HG02798 (cell line): ENCODE data around the gene MBD4.

ENCODE experiments used
- ATAC-seq: cut with Tn5 transposase; IDR thresholded peaks from one replicate; pipeline ENCODE4 v1.9.1; 2021; ENCODE audit warnings: mild to moderate bottlenecking; ENCODE audit not compliant: unreplicated experiment, poor library complexity

Gene MBD4

DNA sequence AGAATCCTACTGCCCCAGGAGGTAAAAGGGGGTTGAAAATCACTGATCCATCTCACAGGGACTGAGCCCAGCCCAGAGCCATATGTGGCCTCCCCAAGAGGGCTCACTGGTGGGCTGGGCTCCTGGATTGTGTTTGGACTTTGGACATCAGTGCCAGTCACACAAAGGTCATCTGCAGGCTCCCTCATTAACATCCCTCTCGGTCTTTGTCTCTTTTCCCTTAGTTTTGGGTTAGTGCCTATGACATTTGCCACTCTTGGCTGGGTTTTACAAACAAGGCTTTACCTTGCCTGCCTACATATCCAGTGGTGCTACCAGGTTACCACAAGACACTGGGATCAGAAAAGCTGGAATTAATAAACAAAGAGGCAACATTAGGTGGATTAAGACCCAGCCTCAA, 28.2 kb upstream of the MBD4 start:
- ATAC-seq = no peak

DNA sequence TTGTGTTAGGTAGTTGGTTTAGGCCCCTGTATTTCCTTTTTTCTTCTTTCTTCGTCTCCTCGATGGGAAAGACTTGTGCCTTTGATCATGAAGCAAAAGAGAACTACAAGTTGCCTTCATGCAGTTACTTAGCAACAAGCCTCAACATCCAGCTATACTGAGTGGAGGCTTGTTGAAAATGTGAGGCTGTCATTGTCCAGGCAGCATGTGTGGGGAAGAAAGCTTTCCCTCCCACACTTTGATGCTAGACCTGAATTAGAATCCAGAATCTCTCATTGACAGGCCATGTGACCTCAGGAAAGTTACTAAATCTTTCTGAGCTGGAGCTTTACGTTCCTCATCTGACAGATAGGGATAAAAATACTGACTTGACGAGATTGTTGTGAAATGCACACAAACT, 24.0 kb upstream of the MBD4 start:
- ATAC-seq = no peak

DNA sequence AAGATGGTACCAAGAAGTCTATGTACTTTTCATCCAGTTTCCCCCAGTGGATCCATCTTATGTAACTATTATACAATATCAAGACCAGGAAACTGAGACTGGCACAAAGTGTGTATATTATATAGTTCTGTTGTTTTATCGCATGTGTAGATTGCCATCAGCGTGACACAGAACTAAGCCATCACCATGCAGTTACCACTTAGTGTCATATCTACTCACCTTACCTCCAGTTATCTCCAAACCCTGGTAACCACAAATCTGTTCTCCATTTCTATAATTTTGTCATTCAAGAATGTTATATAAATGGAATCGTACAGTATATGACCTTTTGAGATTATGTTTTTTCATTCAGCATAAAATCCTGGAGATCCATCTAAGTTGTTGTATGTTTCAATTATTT, 23.3 kb upstream of the MBD4 start:
- ATAC-seq = no peak

DNA sequence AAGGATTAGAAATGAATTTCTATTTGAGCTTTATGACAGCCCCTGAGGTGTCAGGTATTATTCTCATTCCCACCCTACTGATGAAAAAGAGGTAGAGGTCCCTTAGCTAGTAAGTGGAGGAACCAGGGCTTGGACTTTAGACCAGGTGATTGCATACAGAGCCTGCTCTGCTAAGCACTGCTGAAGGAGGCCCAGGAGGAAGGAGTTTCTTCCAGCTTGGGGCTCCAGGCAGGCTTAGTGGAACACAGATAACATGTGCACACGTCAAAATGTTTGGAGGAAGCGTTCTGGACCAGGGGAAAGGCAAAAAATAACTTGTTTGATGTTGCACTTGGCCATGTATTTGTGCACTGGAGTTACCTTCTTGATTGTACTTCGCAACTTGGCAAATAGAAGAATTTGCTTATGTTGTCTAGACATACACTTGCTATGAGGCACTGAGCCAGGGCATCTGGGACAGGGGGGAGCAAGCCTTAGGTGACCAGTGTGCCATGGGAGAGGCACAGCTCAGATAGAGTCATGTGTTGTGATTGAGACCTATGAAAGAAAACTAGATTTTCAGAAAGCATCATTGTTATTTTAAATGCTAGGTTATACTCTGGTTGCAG, 22.7 kb upstream of the MBD4 start:
- no peak for ATAC-seq

DNA sequence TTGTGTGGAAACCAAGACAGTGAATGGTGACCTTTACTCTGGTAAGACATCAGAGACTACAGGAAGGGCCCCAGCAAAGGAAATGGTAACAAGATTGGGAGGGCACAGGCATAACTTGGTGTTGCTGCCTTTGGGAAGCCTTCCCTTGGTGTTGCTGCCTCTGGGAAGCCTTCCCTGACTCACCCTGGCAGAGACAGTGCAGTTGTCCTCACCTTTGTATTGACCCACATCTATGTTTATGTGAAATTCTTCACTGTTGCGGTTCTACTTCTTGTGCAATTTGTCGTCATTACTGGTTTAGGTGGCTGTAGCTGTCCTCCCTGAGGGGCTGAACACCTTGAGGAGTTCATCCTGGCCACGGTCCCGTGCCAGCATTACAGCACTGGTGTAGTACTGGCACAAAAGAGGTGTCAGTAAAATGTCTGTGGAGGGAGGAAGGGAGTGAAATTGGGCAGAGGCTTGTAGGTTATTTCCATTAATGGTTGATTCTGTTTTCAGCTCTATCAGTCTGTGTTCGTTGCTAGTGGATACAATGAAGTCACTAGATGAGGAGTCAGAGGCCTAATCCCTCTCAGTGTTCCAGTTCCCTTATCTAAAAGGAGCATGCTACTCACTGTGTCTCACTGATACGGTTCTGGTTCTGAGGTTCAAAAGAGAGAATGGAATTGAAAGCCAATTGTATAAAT, 21.9 kb upstream of the MBD4 start:
- ATAC-seq = no peak

DNA sequence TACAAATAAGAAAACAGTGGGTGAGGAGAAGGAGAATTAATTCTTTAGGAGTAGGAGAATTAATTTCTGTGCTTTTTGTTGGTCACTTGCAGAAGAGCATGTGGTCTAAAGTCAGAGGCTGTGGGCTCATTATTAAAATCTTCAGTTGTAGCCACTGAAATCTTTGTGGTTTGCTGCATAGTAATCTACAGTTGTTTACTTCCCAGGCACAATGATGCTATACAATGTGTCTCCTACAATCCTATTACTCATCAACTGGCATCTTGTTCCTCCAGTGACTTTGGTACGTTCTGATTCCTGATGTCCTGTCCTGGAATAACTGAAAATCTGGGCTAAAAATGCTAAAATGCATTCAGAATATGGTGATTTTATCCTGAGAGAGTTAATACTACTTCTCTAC, 21.3 kb upstream of the MBD4 start:
- ATAC-seq = no peak

DNA sequence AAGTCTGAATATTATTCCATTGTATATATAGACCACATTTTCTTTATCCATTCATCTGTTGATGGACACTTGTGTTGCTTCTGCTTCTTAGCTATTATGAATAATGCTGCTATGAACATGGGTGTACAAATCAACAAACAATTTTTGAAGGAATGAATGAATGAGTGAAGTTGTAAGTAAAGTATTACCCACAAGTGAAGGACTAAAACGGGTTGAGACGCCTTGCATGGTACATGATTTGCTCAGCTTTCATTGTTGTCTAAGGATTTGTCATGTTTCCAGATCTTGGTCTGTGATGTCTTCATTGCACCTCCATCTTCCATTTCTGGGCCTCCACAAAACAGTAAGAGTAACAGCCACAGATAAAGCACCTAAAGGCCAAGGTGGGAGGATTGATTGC, 20.8 kb upstream of the MBD4 start:
- no peak for ATAC-seq

DNA sequence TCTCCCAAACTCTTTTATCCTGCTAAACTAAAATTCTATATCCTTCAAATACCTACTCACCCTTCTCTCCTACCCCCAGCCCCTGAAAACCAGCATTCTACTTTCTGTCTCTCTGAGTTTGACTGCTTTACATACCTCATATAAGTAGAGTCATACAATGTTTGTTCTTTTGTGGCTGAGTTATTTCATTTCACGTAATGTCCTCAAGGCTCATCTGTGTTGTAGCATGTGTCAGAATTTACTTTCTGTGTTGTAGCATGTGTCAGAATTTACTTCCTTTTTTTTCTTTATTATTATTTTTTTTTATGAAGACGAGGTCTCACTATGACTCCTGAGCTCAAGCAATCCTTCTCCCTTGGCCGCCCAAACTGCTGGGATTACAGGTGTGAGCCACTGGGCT, 20.4 kb upstream of the MBD4 start:
- ATAC-seq = no peak

DNA sequence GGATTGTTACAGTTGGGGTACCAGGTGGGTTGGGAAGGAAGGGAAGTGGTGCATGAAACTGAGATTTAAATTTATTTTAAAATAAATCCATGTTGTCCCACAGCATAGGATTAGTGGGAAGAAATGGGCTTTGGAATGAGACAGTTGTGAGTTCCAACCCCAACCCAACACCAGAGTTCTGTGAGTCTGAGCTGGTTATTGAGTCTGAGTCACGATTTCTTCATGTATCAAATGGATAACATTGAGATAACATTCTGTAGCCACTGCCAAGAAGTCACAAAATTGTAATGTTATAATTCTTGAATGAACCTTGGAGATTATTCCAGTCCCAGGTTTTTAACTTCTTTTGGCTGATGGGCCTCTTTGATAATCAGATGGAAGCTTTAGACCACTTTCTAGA, 14.0 kb upstream of the MBD4 start:
- no peak for ATAC-seq

DNA sequence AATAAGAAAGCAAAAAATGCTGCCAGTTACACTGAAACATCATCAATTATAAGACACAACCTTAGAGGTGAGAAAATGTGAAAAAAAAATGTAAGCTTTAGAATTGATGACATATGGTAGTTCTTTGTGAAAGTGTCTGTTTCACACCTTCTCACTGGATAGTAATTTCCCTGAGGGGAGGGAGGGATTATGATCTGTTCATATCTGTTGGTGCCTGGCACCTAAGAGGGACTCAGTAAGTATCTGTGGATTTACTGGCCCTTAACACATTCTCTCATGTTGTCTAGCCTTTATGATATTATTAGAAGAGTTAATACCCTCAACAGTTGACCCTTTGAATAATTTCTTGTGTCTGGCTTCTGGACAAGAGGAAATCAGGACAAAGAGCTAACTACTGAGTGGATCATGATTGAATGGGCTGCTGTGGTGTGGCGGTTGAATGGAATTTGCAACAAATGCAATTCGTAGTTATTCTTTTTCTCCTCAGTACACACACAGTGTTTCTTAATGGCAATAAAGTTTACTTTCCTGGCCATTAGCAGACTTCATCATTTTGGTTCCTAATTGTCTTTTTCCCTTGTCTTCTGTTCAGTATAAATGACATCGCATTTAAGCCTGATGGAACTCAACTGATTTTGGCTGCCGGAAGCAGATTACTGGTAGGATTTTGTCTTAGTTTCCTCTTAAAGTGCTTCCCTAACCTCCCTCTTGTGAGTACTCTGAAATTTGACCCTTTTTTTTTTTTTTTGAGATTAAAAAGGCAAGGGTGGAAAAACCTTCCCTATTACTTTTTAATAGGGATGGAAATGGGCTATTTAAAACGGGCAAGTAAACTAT, 9.7 kb upstream of the MBD4 start:
- ATAC-seq = no peak

DNA sequence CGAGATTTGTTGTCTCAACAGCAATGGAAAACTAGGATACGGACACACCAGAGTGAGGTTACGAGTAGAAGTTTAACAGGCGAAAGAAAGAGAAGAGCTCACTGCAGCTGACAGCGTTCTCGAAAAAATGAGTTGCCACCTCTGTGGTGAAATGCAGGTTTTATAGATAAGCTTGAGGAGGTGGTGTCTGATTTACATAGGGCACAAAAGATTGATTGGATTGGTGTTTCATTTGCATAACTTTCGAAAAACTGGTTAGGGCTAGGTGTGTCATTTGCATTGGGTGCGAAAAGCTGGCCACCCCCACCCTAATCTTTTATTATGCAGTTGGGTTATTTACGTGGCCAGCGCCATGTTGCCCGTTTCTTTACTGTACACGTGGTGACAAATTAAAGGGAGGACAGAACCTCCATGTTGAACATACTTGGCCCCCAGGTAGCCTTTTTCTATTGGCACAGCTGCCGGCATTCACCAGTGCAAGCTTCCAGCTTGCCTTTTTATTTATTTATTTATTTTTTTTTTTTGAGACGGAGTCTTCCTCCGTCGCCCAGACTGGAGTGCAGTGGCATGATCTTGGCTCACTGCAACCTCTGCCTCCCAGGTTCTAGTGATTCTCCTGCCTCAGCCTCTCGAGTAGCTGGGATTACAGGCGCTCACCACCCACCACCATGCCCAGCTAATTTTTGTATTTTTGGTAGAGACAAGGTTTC, 8.6 kb upstream of the MBD4 start:
- ATAC-seq = no peak

DNA sequence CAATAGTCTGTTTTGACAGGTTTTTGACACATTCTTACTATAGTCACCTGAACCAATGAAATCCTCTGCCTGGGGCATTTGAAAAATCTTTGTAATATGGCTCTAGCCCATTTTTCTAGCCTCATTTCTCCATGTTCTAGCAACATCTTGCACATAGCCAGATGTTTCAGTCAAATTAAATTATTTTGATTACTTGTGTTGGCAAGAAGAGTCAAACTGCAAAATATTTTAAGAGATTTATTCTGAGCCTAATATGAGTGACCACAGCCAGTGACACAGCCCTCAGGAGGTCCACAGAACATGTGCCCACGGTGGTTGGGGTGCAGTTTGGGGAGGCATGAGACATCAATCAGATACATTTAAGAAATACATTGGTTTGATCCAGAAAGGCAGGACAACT, 7.2 kb upstream of the MBD4 start:
- no peak for ATAC-seq

DNA sequence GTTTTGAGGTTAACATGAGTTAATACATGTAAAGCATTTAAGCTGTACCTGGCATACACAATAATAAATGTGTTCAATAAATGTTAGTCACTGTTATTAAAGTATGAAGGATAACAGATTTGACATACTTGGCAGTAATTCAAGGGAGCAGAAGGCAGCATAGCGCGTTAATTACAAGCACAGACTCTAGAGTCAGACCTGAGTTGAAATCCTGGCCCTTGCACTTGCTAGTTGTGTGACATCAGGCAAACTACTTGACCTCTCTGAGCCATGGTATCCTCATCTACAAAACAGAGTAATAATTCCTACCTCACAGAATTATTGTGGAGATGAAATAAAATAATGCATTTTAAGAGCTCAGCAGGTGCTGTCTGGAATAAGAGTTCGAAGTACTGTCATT, 5.7 kb upstream of the MBD4 start:
- ATAC-seq = no peak

DNA sequence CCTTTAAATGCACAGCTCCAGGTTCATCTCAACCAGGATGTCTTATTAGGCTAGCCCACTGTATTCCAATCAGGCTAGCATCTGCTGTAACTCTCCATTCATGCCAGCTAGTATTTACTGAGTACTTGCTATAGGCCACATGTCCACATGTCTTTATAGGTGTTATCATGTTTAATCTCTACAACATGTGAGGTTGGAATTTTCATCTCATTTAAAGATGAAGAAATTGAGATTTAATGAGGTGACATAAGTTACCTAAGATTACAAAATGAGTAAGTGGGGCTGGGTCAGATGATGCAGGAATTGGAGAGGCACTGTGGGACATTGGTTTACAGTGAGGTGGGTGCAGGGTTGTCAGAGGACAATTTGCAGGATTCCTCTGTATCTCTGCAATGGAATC, 3.2 kb upstream of the MBD4 start:
- ATAC-seq = no peak

DNA sequence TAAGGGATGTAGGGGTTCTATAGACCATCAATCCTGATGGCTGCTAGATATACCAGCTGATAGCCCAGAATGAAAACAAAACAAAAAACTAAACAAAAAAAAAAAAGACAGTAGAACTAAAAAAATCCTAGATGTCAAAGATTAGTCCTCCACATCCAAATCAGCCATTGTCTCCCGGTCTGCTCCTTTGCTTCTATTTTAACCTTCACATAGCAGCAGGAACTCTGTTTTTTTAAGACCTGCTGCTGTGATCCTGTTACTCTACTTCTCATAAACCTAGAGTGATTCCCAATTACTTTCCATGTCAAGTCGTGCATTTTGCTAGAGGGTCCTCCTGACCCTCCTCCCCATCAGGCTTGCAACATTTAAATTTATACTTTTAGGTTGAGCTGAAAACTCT, 2.7 kb upstream of the MBD4 start:
- no peak for ATAC-seq

DNA sequence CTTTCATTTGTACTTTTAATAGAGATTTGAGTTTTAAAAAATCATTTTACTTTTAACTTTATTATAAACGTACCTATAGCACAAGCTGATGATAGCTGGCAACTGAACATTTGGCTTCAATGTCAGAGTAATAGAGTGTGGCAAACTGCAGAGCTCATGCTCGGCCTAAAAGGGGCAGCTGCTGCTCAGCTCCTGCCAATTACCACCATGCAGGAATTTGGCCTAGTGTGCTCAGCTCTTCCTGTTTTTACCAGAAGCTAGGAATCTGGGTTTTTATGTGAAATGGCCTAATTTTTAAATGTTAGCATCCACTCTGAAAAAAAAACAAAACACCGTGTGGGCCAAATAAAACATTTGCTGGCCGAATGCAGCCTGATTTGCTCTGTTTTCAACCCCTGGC, 2.0 kb upstream of the MBD4 start:
- no peak for ATAC-seq

DNA sequence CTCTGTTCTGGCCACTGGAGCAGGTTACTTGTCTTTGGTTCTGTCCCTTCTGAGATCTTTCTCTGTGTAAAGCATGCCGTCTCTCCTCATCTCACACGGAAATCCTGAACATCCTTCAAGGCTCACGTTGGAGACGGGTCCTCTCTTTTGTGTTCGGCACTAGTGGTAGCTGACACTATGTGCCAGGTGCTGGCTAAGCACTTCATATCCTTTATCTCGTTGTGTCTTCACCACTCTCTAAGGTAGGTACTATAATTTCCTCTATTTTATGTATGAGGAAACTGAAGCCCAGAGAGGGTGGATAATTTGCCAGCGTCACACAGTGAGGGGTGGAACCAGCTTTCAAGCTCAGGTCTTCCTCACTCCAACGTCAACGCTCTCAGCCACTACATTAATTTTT, 1.5 kb upstream of the MBD4 start:
- ATAC-seq = no peak

DNA sequence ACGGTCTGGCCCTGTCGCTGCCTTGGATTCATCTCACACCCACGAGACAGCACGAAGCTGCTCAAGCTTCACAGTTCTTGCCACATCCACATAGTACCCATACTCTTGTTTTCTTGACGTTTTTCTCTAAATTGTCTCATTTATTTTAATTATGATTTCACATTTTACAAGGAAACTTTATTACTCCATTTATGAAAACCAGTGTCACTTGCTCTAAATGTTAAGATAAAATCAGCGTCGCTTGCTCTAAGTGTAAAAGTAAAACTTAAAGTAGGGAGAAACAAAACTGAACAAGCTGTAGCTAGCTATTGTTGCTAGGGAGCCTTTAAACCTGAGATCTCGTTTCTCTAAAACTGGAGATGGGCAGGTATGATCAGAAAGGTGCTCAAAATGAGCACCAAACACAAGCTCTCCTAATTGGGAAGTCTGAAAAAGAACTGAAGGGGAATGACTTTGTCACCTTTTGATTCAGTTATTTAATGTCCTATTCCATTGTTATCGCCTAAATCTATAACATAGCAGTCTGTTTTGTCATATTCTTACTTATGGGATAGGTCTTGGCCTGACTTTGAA, 956 bp upstream of the MBD4 start:
- no peak for ATAC-seq

DNA sequence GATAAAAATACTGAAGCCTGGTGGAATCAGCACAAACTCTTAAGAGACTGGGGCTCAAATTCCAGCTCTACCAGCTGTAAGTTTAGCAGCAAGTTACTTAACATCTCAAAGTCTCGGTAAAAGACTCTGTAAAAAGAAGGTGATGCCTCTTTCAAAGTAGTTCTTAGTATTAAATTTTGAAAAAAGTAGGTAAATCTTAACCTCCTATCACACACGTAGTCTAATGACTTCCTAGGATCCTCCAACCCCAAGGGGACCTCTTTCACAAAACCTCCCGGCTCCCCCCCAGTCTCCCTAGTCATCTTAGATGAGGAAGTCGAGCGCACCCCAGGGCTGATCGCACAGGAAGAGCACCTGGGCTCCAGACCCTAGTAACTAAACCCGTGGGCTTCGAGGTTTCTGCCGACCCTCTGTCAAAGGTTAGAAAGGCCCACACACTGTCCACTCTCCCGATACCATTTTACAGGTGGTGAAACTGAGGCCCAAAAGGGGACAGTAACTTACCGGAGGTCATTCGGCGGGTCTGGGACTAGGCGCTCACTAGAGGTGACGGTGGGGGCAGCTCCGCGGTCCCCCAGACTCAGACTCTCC, 427 bp downstream of the MBD4 start:
- peak; percentile 5 for ATAC-seq

DNA sequence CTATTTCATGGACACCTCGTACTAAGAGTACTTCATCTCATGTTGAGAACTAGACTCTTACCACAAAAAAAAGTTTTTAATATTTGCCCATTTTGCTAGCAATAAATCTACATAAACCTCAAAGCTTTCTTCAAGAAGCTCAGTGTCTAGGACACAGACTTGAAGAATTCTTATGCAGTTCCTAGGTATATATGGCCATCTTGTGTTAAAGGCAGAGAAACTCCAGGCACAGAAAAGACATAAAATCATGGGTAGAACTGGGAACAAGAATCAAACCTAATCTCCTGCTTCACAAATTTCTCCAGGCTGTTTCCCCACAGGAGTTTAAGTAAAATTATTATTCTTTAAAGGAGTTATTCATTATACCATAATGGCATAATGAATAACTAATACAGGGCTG, 4.4 kb downstream of the MBD4 start:
- no peak for ATAC-seq
